ENCODE data around the gene DHPS. TPM values are rescaled to one million over a fixed set of nuclear protein-coding genes. Genes with fewer than 3 reads are reported as not detected.
"Not testable (repeated sequence)": the region's sequence is repeated elsewhere in the genome, so short reads cannot be mapped to it uniquely, and the experiment has no call there.

DHPS gene
- total RNA-seq, 1 experiment from 2014 or later = 82.7 TPM

DNA sequence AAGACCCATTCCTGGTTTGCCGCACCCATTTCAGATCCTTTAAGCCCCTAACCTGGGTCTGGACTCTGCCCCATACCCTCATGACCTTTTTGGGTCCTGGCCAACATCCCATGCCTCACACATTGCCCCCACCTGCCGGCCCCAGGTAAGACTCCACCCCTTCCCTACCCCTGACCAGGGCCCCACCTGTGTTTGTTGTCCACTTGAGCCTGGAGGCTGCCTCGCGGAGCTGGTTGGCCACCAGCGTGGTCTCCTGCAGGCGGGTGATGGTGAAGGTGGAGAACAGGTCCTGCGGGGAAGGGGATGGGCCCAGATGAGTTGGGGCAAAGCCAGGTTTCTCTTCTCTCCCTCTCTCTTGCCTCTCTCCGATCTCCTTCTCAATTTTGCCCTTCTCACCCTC is 34.6 kb downstream of the DHPS start:
- DNase-seq (ENCODE audit: low read depth) = no peak

DNA sequence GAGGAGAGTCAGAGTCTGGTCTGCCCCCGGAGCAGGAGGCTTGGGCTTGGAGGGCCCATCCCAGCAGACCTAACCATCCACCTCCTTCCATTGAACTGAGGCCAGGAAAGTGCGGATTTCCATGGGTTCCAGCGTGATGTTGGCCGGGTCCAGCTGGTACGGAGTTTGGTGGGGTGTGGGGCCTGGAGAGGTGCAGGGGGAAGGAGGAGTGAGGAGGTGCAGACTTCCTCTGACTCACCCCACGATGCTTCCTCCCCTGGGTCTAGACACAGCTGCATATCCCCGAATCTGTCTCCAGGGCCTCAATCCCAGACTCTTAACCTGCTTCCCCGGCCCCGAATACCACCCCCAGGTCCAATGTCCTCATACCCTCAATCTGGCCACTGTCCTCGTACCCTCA is 35.1 kb downstream of the DHPS start:
- DNase-seq (ENCODE audit: low read depth) = no peak

DNA sequence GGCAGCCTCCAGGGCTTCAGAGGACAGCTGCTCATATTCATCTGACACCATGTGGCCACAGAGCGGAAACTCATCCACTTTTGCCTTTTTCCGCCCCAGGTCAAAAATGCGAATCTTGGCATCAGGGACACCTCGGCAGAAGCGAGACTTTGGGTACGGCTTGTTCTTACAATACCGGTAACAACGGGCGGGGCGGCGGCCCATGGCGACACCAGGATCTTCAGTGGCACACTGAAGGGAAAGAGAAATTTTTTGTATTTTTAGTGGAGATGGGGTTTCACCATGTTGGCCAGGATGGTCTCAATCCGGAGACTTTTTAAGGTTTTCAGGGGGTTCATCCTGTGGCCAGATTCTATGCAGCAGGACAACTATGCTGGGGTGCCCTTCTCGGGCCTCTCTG is 38.0 kb downstream of the DHPS start:
- not testable (repeated sequence) for DNase-seq (ENCODE audit: low read depth)

GRCh38 chr19:12642506-12642905 is 39.2 kb downstream of the DHPS start:
- no peak for DNase-seq (ENCODE audit: low read depth)

DNA sequence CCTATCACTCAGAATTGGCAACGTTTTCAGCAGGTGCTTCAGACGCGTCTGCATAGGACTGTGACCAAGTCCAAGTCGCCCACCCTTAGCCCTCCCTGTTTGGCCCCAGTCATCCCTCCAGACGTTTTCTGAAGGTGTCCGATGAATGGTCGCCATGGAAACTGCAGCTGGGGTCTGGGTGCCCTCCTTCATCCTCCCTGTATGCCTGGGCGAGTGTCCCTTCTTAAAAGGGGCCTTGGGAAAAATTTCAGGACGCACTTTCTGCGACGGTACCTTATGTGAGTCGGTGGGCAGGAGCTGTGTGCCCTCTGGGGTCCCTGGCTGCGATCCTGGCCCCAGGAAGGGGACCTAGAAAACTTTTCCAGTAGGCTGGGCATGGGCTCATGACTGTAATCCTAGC is 40.2 kb downstream of the DHPS start:
- DNase-seq (ENCODE audit: low read depth) = no peak

DNA sequence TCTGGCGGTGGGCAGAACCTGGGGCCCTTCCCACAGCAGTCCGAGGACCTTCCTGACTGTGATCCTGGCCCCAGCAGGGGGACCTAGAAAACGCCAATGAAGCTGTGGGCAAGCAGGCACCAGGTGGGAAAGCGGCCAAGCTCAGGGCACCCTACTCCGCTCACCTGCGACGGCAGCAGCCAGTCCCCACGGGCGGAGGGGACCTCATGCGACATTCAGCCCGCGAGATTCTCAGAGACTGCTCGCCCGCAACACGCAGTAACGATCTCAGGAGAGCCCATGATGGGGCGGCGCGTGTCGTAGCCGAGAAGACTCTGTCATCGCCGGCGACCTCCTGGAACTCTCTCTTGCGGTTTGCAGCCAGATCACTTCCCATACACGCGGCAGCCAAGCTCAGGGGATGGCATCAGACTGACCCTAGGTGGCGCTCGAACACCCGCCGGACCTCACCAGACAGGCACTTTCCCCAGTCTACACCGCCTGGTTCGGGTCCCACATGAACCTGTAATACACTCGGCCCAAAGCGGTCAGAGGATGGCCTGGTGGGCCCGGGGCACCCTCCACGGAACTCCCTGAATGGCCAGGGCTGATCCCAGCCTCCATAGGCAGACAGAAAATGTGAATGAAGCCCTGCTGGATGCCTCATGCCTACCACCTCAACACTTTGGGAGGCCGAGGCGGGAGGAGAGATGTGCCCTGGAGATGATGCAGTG is 41.6 kb downstream of the DHPS start:
- peak; percentile 80 for DNase-seq (ENCODE audit: low read depth)

- no peak for DNase-seq (ENCODE audit: low read depth)
These were observed 43.0 kb downstream of the DHPS start for GRCh38 chr19:12638611-12639182.

GRCh38 chr19:12636631-12637030 is 45.0 kb downstream of the DHPS start:
- no peak for DNase-seq (ENCODE audit: low read depth)

- DNase-seq (ENCODE audit: low read depth) = no peak
These were observed 52.5 kb downstream of the DHPS start for GRCh38 chr19:12629215-12629614.

DNA sequence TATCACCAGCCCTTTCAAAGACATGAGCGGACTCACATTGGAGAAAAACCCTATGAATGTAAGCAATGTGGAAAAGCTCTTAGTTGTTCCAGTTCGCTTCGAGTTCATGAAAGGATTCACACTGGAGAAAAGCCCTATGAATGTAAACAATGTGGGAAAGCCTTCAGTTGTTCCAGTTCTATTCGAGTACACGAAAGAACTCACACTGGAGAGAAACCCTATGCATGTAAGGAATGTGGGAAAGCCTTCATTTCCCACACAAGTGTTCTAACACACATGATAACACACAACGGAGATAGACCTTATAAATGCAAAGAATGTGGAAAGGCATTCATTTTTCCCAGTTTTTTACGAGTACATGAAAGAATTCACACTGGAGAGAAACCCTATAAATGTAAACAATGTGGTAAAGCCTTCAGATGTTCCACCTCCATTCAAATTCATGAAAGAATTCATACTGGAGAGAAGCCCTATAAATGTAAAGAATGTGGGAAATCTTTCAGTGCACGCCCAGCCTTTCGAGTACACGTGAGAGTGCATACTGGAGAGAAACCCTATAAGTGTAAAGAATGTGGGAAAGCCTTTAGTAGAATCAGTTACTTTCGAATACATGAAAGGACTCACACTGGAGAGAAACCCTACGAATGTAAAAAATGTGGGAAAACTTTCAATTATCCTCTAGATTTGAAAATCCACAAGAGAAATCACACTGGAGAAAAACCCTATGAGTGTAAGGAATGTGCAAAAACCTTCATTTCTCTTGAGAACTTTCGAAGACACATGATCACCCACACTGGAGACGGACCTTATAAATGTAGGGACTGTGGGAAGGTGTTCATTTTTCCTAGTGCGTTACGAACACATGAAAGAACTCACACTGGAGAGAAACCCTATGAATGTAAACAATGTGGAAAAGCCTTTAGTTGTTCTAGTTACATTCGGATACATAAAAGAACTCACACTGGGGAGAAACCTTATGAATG is 53.3 kb downstream of the DHPS start:
- DNase-seq (ENCODE audit: low read depth) = peak; percentile 45

- DNase-seq (ENCODE audit: low read depth) = no peak
These were observed 54.7 kb downstream of the DHPS start for GRCh38 chr19:12626958-12627357.

Other genes starting within 250 kb of the DHPS start
- 2.2 and 5.7 TPM in 2 replicates for gene ZNF443, start 240.9 kb downstream of the DHPS start, total RNA-seq (2014; rRNA removed; shearing (Covaris generic))
- 2.1 and 3.2 TPM in 2 replicates for gene ZNF709, start 197.1 kb downstream of the DHPS start, total RNA-seq (2014; rRNA removed; shearing (Covaris generic))
- gene ZNF564, start 130.4 kb downstream of the DHPS start, total RNA-seq (2014; rRNA removed; shearing (Covaris generic)) = 4.5 and 8.7 TPM in 2 replicates
- 6.3 and 7.9 TPM in 2 replicates for gene ZNF490, start 71.1 kb downstream of the DHPS start, total RNA-seq (2014; rRNA removed; shearing (Covaris generic))
- gene ZNF791, start 71.0 kb downstream of the DHPS start, total RNA-seq (2014; rRNA removed; shearing (Covaris generic)) = 12.8 and 27.7 TPM in 2 replicates
- 57.8 and 68.4 TPM in 2 replicates for gene MAN2B1, start 15.1 kb downstream of the DHPS start, total RNA-seq (2014; rRNA removed; shearing (Covaris generic))
- 9.6 and 10.5 TPM in 2 replicates for gene WDR83, start 15.1 kb downstream of the DHPS start, total RNA-seq (2014; rRNA removed; shearing (Covaris generic))
- not detected in 2 replicates for gene GNG14, start 6.1 kb upstream of the DHPS start, total RNA-seq (2014; rRNA removed; shearing (Covaris generic))
- gene FBXW9, start 14.8 kb upstream of the DHPS start, total RNA-seq (2014; rRNA removed; shearing (Covaris generic)) = 12.0 and 14.5 TPM in 2 replicates
- gene TNPO2, start 42.1 kb upstream of the DHPS start, total RNA-seq (2014; rRNA removed; shearing (Covaris generic)) = 32.3 and 40.2 TPM in 2 replicates
- gene TRIR, start 52.8 kb upstream of the DHPS start, total RNA-seq (2014; rRNA removed; shearing (Covaris generic)) = 272 and 329 TPM in 2 replicates
- gene GET3, start 55.6 kb upstream of the DHPS start, total RNA-seq (2014; rRNA removed; shearing (Covaris generic)) = 112 and 114 TPM in 2 replicates
- gene BEST2, start 69.9 kb upstream of the DHPS start, total RNA-seq (2014; rRNA removed; shearing (Covaris generic)) = not detected in 2 replicates
- gene HOOK2, start 93.7 kb upstream of the DHPS start, total RNA-seq (2014; rRNA removed; shearing (Covaris generic)) = 7.2 and 8.4 TPM in 2 replicates
- 68.3 and 92.5 TPM in 2 replicates for gene JUNB, start 109.6 kb upstream of the DHPS start, total RNA-seq (2014; rRNA removed; shearing (Covaris generic))
- gene PRDX2, start 119.9 kb upstream of the DHPS start, total RNA-seq (2014; rRNA removed; shearing (Covaris generic)) = 178 and 300 TPM in 2 replicates
- gene THSD8, start 120.2 kb upstream of the DHPS start, total RNA-seq (2014; rRNA removed; shearing (Covaris generic)) = not detected in 2 replicates
- 50.4 and 62.8 TPM in 2 replicates for gene RNASEH2A, start 124.7 kb upstream of the DHPS start, total RNA-seq (2014; rRNA removed; shearing (Covaris generic))
- gene RTBDN, start 152.7 kb upstream of the DHPS start, total RNA-seq (2014; rRNA removed; shearing (Covaris generic)) = 0.52 TPM in 1 of 2 replicates, not detected in the other
- 0.10 and 0.12 TPM in 2 replicates for gene MAST1, start 156.6 kb upstream of the DHPS start, total RNA-seq (2014; rRNA removed; shearing (Covaris generic))
- gene DNASE2, start 199.6 kb upstream of the DHPS start, total RNA-seq (2014; rRNA removed; shearing (Covaris generic)) = 61.0 and 62.4 TPM in 2 replicates
- gene KLF1, start 205.3 kb upstream of the DHPS start, total RNA-seq (2014; rRNA removed; shearing (Covaris generic)) = not detected in 2 replicates
- gene GCDH, start 209.3 kb upstream of the DHPS start, total RNA-seq (2014; rRNA removed; shearing (Covaris generic)) = 27.2 and 27.5 TPM in 2 replicates
- gene SYCE2, start 237.4 kb upstream of the DHPS start, total RNA-seq (2014; rRNA removed; shearing (Covaris generic)) = 0.20 and 0.34 TPM in 2 replicates

Measured in M059J (cell line).